Measurements from ENCODE around the gene ABLIM1.

GRCh38 chr10:114603948-114604347 lies 54.1 kb downstream of the ABLIM1 start:
- TF ChIP-seq POLR2AphosphoS5 (IDR thresholded peaks at IDR 0.05; ENCODE audit: low read depth, low read length) (no peak), TAF1 (IDR thresholded peaks at IDR 0.05; ENCODE audit: low read depth, low read length) (no peak)

Data from GM12891 (cell line).